ENCODE measurements around the gene GATM.

The GATM gene

GRCh38 chr15:45364271-45364670, 14.1 kb downstream of the GATM start:
- no peak overlapping the region for H3K4me3 ChIP-seq (ENCODE audit: low read depth, low read length)
- TF ChIP-seq CTCF (IDR thresholded peaks at IDR 0.05; ENCODE audit: low read depth, low read length, missing control alignments): no peak
- DNase-seq (ENCODE audit: low read depth): no peak

- DNase-seq (ENCODE audit: low read depth): no peak
These were observed 14.5 kb downstream of the GATM start for GRCh38 chr15:45363801-45364200.

GRCh38 chr15:45363334-45363733, 15.0 kb downstream of the GATM start:
- TF ChIP-seq CTCF (IDR thresholded peaks at IDR 0.05; ENCODE audit: low read depth, low read length, missing control alignments): no peak
- no peak for DNase-seq (ENCODE audit: low read depth)
- H3K4me3 ChIP-seq (ENCODE audit: low read depth, low read length): no peak overlapping the region

More at GRCh38 chr15:45363801-45364200, 14.5 kb downstream of the GATM start:
- TF ChIP-seq CTCF (IDR thresholded peaks at IDR 0.05; ENCODE audit: low read depth, low read length, missing control alignments): no peak
- no peak overlapping the region for H3K4me3 ChIP-seq (ENCODE audit: low read depth, low read length)

- no peak for DNase-seq (ENCODE audit: low read depth)
- no peak overlapping the region for H3K4me3 ChIP-seq (ENCODE audit: low read depth, low read length)
- TF ChIP-seq CTCF (IDR thresholded peaks at IDR 0.05; ENCODE audit: low read depth, low read length, missing control alignments): no peak
These were observed 15.9 kb downstream of the GATM start for GRCh38 chr15:45362419-45362818.

GRCh38 chr15:45361878-45362277, 16.5 kb downstream of the GATM start:
- DNase-seq (ENCODE audit: low read depth): no peak
- no peak for TF ChIP-seq CTCF (IDR thresholded peaks at IDR 0.05; ENCODE audit: low read depth, low read length, missing control alignments)
- H3K4me3 ChIP-seq (ENCODE audit: low read depth, low read length): no peak overlapping the region

GRCh38 chr15:45355860-45356259, 22.5 kb downstream of the GATM start:
- no peak overlapping the region for H3K4me3 ChIP-seq (ENCODE audit: low read depth, low read length)
- no peak for DNase-seq (ENCODE audit: low read depth)
- no peak for TF ChIP-seq CTCF (IDR thresholded peaks at IDR 0.05; ENCODE audit: low read depth, low read length, missing control alignments)

- no peak overlapping the region for H3K4me3 ChIP-seq (ENCODE audit: low read depth, low read length)
- no peak for DNase-seq (ENCODE audit: low read depth)
- TF ChIP-seq CTCF (IDR thresholded peaks at IDR 0.05; ENCODE audit: low read depth, low read length, missing control alignments): no peak
These were observed 23.6 kb downstream of the GATM start for GRCh38 chr15:45354711-45355110.
